GM12878 (cell line): Measurements from ENCODE around the gene RIPPLY2. TPM values are rescaled to one million over a fixed set of nuclear protein-coding genes. Genes with fewer than 3 reads are reported as not detected.

Source experiments
- ATAC-seq: fragments of 200-7000 bp; cut with Tn5 transposase; 3 replicates; pipeline ENCODE4 v1.9.1; 2020; ENCODE audit warnings: mild to moderate bottlenecking, moderate library complexity
- BruUV-seq: library from RNA; stranded (reverse); fragments of 400-500 nt; replicated peaks from 2 replicates; lab custom pipeline; 2021; lab: Mats Ljungman, UMichigan
- CTCF ChIA-PET: fragments of 300-600 bp; sonication (Branson Sonifier 250); formaldehyde crosslinking; extraction: SDS; loops from one replicate; lab custom pipeline; 2021; ENCODE audit warnings: inconsistent platforms; lab: Yijun Ruan, JAX
- POLR2A ChIA-PET: fragments of 350-600 bp; formaldehyde crosslinking; extraction: SDS; loops from one replicate; lab custom pipeline; 2021; ENCODE audit warnings: inconsistent platforms; lab: Charles Lee
- RAD21 ChIA-PET: fragments of 300-600 bp; sonication (Branson Sonifier 250); formaldehyde crosslinking; loops from one replicate; lab custom pipeline; 2023; ENCODE audit warnings: antibody characterized with exemption; ENCODE audit not compliant: unreplicated experiment; lab: Charles Lee
- SMC1A ChIA-PET: fragments of 300-600 bp; sonication (Branson Sonifier 250); formaldehyde crosslinking; loops from one replicate; lab custom pipeline; 2023; ENCODE audit not compliant: unreplicated experiment, uncharacterized antibody; lab: Charles Lee
- DNase-seq: peaks from one replicate; pipeline ENCODE4 v3.0.0-alpha.2; 2011; ENCODE audit warnings: low read depth, low spot score
- FAIRE-seq: peaks from 3 replicates; lab custom pipeline; 2011; peaks lifted over from hg19 to GRCh38; lab: Jason Lieb, UNC
- H2AFZ ChIP-seq: 2 replicates; pipeline ENCODE4 v1.6.0; 2011; ENCODE audit warnings: low read depth, low read length, control low read depth; ENCODE audit not compliant: control insufficient read depth
- H3K27ac ChIP-seq: 2 replicates; pipeline ENCODE4 v1.5.1; 2011; ENCODE audit warnings: control low read depth; ENCODE audit not compliant: control insufficient read depth, insufficient read depth
- H3K27me3 ChIP-seq, 2 experiments: replicated peaks in 1 of 2; 2 replicates each; pipeline versions ENCODE4 v1.6.0 to v1.6.1; 2011; ENCODE audit warnings: low read length in 1 of 2; ENCODE audit not compliant: control insufficient read depth in 2 of 2, insufficient read depth in 2 of 2
- H3K36me3 ChIP-seq, 2 experiments: 2 replicates each; pipeline ENCODE4 v1.5.1; 2011; ENCODE audit warnings: low read length in 1 of 2; ENCODE audit not compliant: control insufficient read depth in 2 of 2, insufficient read depth in 2 of 2
- H3K4me1 ChIP-seq: 2 replicates; pipeline ENCODE4 v1.6.1; 2011; ENCODE audit warnings: mild to moderate bottlenecking, low read length, moderate library complexity, mixed read lengths; ENCODE audit not compliant: control insufficient read depth, insufficient read depth
- H3K4me2 ChIP-seq: 2 replicates; pipeline ENCODE4 v1.6.0; 2011; ENCODE audit warnings: control low read depth; ENCODE audit not compliant: control insufficient read depth, insufficient read depth
- H3K4me3 ChIP-seq: fragments of 200-600 bp; sonication (generic); 2 replicates; pipeline ENCODE4 v1.5.1; 2016
- H3K79me2 ChIP-seq: 2 replicates; pipeline ENCODE4 v1.6.0; 2011; ENCODE audit warnings: low read length; ENCODE audit not compliant: control insufficient read depth, insufficient read depth
- H3K9ac ChIP-seq: 2 replicates; pipeline ENCODE4 v1.8.0; 2011; ENCODE audit warnings: low read length, control low read depth, mixed read lengths; ENCODE audit not compliant: control insufficient read depth, insufficient read depth
- H3K9me3 ChIP-seq: replicated peaks from 3 replicates; pipeline ENCODE4 v1.5.1; 2011; ENCODE audit warnings: mild to moderate bottlenecking, low read length; ENCODE audit not compliant: control insufficient read depth, insufficient read depth
- H4K20me1 ChIP-seq: 2 replicates; pipeline ENCODE4 v1.6.0; 2011; ENCODE audit not compliant: control insufficient read depth, insufficient read depth
- CHD2 ChIP-seq: IDR thresholded peaks from 2 replicates; pipeline ENCODE4 v1.6.1; 2011; ENCODE audit warnings: low read depth, low read length, improper control_type of control experiment, borderline replicate concordance
- CREB1 ChIP-seq: IDR thresholded peaks from 2 replicates; pipeline ENCODE4 v1.6.1; 2012; ENCODE audit warnings: low read depth, mild to moderate bottlenecking, inconsistent platforms
- EZH2 ChIP-seq: IDR thresholded peaks from 2 replicates; pipeline ENCODE4 v1.6.1; 2012; ENCODE audit warnings: low read depth, mild to moderate bottlenecking, control low read depth, inconsistent platforms, low read length, borderline replicate concordance; ENCODE audit not compliant: control insufficient read depth
- GABPA ChIP-seq: IDR thresholded peaks from 2 replicates; pipeline ENCODE4 v1.6.1; 2014; ENCODE audit warnings: antibody characterized with exemption, low read depth, mild to moderate bottlenecking, inconsistent platforms
- JUNB ChIP-seq: IDR thresholded peaks from 2 replicates; pipeline ENCODE4 v1.6.1; 2016; ENCODE audit warnings: antibody characterized with exemption, mild to moderate bottlenecking
- NFXL1 ChIP-seq: fragments of 450-650 bp; IDR thresholded peaks from 2 replicates; pipeline ENCODE4 v1.6.1; 2017; ENCODE audit warnings: antibody characterized with exemption, mild to moderate bottlenecking, borderline replicate concordance
- POLR2AphosphoS2 ChIP-seq: IDR thresholded peaks from 2 replicates; pipeline ENCODE4 v1.6.1; 2011; ENCODE audit warnings: low read depth, mild to moderate bottlenecking, low read length, improper control_type of control experiment, moderate library complexity
- POLR2AphosphoS5 ChIP-seq: IDR thresholded peaks from 2 replicates; pipeline ENCODE4 v1.6.1; 2011; ENCODE audit warnings: mild to moderate bottlenecking, low read length, inconsistent platforms
- RAD21 ChIP-seq: IDR thresholded peaks from 2 replicates; pipeline ENCODE4 v1.6.1; 2011; ENCODE audit warnings: mild to moderate bottlenecking, low read depth, low read length, moderate library complexity; ENCODE audit not compliant: insufficient read depth
- RB1 ChIP-seq: fragments of 450-650 bp; formaldehyde crosslinking; IDR thresholded peaks from 2 replicates; pipeline ENCODE4 v1.6.1; 2017; ENCODE audit warnings: mild to moderate bottlenecking, borderline replicate concordance
- RCOR1 ChIP-seq: conservative IDR thresholded peaks from 2 replicates; pipeline ENCODE4 v1.6.1; 2012; ENCODE audit warnings: low read depth, low read length, improper control_type of control experiment
- SIX5 ChIP-seq: IDR thresholded peaks from 2 replicates; pipeline ENCODE4 v1.6.1; 2011; ENCODE audit warnings: mild to moderate bottlenecking, low read depth, low read length, moderate library complexity; ENCODE audit not compliant: severe bottlenecking
- WRNIP1 ChIP-seq: IDR thresholded peaks from 2 replicates; pipeline ENCODE4 v1.6.1; 2011; ENCODE audit warnings: low read depth, low read length, improper control_type of control experiment, borderline replicate concordance
- in situ Hi-C: fragments of 300-500 bp; cut with MboI; formaldehyde crosslinking; loops from 9 replicates; pipeline ENCODE4 v1.14.3; 2018; ENCODE audit warnings: mixed read lengths
- intact Hi-C: fragments of 100-400 bp; cut with micrococcal nuclease; formaldehyde crosslinking; loops from one replicate; pipeline ENCODE4 v1.14.2; 2022; ENCODE audit not compliant: unreplicated experiment
- polyA plus RNA-seq, 11 experiments: library from polyadenylated mRNA; depleted of rRNA in 4 of 11; unstranded in 6 of 11; stranded (reverse) in 5 of 11; fragments of >200 nt; fragmentation: Nextera tagmentation in 4 of 11; fragmentation: Illumina TruSeq in 1 of 11; extraction: Ambion mirVana in 4 of 11; extraction: Trizol in 1 of 11; gene quantifications; 1 replicate in 1 of 11; 2 replicates in 10 of 11; pipeline versions ENCODE4 v1.2.1 to v1.2.3, GENCODE V29; 2011 to 2016; ENCODE audit warnings: inconsistent platforms in 2 of 11, missing spikeins in 2 of 11, low read depth in 1 of 11
- total RNA-seq, 4 experiments: library from RNA; depleted of rRNA in 3 of 4; stranded (reverse); fragments of >200 nt in 3 of 4; fragmentation: Illumina TruSeq in 1 of 4; extraction: Trizol in 1 of 4; gene quantifications; 2 replicates each; pipeline versions ENCODE4 v1.2.1 to v1.2.3, GENCODE V29; 2013 to 2021
- TF ChIP-seq, protein P1 (sequence below): fragments of 150-350 bp; IDR thresholded peaks from 2 replicates; pipeline ENCODE4 v1.6.1; 2016; ENCODE audit warnings: low read depth, low read length
- TF ChIP-seq, protein P2 (sequence below): fragments of 450-650 bp; IDR thresholded peaks from 2 replicates; pipeline ENCODE4 v1.6.1; 2014; ENCODE audit warnings: mild to moderate bottlenecking
- TF ChIP-seq, protein P3 (sequence below): IDR thresholded peaks from 2 replicates; pipeline ENCODE4 v1.6.1; 2011; ENCODE audit warnings: low read depth, mild to moderate bottlenecking, low read length, moderate library complexity, borderline replicate concordance; ENCODE audit errors: extremely low read depth
- TF ChIP-seq, protein P4 (sequence below): fragments of 450-650 bp; IDR thresholded peaks from 2 replicates; pipeline ENCODE4 v1.6.1; 2016; ENCODE audit warnings: mild to moderate bottlenecking

Gene RIPPLY2
- total and polyA plus RNA-seq, 10 of the 15 experiments (the other 5 are each of a cell fraction or from before 2014, with no cell fraction given): 0.09 to 0.51 (median 0.17) TPM; not detected in 7

DNA sequence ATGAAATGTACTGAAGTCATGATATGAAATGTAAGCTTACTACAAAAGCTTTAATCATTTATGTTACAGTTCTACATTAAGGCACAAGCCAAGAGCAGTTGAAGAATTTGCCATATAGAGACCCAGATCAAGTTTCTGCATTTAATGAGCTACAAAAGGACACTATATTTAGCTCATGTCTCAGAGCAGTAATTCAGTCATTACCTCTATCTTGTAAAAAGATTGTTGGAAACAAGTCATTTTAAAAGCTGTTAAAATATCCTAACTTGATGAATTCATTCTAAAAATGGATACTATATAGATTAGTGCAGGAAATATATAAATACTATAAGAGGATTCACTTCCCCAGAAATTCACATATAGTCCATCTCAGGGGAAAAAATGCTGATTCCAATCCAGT, 45.2 kb upstream of the RIPPLY2 start:
- in situ Hi-C loops (no loop called here), intact Hi-C loops (no loop called here)
- no peaks in the 10 kb centered on the region for H3K9me3 ChIP-seq
- ChIA-PET RAD21 (no interaction called here), CTCF (interaction anchor here (1.0 kb wide), 1 partner anchor 193 kb away, joined by 4 read pairs; no protein-coding TSS in a partner anchor), SMC1A (no interaction called here), POLR2A (no interaction called here)
- no peaks in the 10 kb centered on the region for H3K79me2 ChIP-seq
- DNase-seq: no peak
- no peak overlapping the region for H3K4me2 ChIP-seq
- H3K9ac ChIP-seq: no peak overlapping the region
- no peak for FAIRE-seq
- no peaks in the 10 kb centered on the region for H3K4me1 ChIP-seq
- no peaks in the 10 kb centered on the region for H3K36me3 ChIP-seq
- BruUV-seq: no TSS peak
- no peaks in the 10 kb centered on the region for H3K27me3 ChIP-seq
- TF ChIP-seq, protein P1, sequence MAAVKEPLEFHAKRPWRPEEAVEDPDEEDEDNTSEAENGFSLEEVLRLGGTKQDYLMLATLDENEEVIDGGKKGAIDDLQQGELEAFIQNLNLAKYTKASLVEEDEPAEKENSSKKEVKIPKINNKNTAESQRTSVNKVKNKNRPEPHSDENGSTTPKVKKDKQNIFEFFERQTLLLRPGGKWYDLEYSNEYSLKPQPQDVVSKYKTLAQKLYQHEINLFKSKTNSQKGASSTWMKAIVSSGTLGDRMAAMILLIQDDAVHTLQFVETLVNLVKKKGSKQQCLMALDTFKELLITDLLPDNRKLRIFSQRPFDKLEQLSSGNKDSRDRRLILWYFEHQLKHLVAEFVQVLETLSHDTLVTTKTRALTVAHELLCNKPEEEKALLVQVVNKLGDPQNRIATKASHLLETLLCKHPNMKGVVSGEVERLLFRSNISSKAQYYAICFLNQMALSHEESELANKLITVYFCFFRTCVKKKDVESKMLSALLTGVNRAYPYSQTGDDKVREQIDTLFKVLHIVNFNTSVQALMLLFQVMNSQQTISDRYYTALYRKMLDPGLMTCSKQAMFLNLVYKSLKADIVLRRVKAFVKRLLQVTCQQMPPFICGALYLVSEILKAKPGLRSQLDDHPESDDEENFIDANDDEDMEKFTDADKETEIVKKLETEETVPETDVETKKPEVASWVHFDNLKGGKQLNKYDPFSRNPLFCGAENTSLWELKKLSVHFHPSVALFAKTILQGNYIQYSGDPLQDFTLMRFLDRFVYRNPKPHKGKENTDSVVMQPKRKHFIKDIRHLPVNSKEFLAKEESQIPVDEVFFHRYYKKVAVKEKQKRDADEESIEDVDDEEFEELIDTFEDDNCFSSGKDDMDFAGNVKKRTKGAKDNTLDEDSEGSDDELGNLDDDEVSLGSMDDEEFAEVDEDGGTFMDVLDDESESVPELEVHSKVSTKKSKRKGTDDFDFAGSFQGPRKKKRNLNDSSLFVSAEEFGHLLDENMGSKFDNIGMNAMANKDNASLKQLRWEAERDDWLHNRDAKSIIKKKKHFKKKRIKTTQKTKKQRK: no peak
- TF ChIP-seq, protein P2, sequence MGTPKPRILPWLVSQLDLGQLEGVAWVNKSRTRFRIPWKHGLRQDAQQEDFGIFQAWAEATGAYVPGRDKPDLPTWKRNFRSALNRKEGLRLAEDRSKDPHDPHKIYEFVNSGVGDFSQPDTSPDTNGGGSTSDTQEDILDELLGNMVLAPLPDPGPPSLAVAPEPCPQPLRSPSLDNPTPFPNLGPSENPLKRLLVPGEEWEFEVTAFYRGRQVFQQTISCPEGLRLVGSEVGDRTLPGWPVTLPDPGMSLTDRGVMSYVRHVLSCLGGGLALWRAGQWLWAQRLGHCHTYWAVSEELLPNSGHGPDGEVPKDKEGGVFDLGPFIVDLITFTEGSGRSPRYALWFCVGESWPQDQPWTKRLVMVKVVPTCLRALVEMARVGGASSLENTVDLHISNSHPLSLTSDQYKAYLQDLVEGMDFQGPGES: no peak
- TF ChIP-seq, protein P3, sequence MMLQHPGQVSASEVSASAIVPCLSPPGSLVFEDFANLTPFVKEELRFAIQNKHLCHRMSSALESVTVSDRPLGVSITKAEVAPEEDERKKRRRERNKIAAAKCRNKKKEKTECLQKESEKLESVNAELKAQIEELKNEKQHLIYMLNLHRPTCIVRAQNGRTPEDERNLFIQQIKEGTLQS: no peak
- TF ChIP-seq RB1 (no peak), JUNB (no peak), NFXL1 (no peak), RAD21 (no peak), WRNIP1 (no peak), RCOR1 (no peak), CHD2 (no peak), GABPA (no peak), EZH2 (no peak), POLR2AphosphoS5 (no peak), CREB1 (no peak), POLR2AphosphoS2 (no peak), SIX5 (no peak)
- TF ChIP-seq, protein P4, sequence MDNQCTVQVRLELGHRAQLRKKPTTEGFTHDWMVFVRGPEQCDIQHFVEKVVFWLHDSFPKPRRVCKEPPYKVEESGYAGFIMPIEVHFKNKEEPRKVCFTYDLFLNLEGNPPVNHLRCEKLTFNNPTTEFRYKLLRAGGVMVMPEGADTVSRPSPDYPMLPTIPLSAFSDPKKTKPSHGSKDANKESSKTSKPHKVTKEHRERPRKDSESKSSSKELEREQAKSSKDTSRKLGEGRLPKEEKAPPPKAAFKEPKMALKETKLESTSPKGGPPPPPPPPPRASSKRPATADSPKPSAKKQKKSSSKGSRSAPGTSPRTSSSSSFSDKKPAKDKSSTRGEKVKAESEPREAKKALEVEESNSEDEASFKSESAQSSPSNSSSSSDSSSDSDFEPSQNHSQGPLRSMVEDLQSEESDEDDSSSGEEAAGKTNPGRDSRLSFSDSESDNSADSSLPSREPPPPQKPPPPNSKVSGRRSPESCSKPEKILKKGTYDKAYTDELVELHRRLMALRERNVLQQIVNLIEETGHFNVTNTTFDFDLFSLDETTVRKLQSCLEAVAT: no peak
- no peaks in the 10 kb centered on the region for H4K20me1 ChIP-seq
- H2AFZ ChIP-seq: no peak overlapping the region
- no peak overlapping the region for H3K27ac ChIP-seq
- no peak for ATAC-seq
- H3K4me3 ChIP-seq: no peak overlapping the region
